Mesenchymal stem cell (in vitro differentiated cells and primary cell): ENCODE results near the gene DCHS1.

Experiments
- DNase-seq: peaks from one replicate; pipeline ENCODE4 v3.0.0-alpha.2; 2013
- H2AFZ ChIP-seq: one replicate; pipeline ENCODE4 v1.6.1; 2013; ENCODE audit warnings: low read depth, mild to moderate bottlenecking, control low read depth, inconsistent platforms, low read length, moderate library complexity
- H2AK5ac ChIP-seq: 2 replicates; pipeline ENCODE4 v1.6.1; 2013; ENCODE audit warnings: low read length, moderate library complexity, mild to moderate bottlenecking, inconsistent platforms; ENCODE audit not compliant: severe bottlenecking
- H2BK120ac ChIP-seq: one replicate; pipeline ENCODE4 v1.6.1; 2013; ENCODE audit warnings: low read depth, mild to moderate bottlenecking, inconsistent platforms, low read length, moderate library complexity
- H2BK12ac ChIP-seq, 2 experiments: one replicate each; pipeline ENCODE4 v1.6.1; 2013; ENCODE audit warnings: inconsistent platforms in 2 of 2, low read length in 2 of 2, mild to moderate bottlenecking in 2 of 2, moderate library complexity in 2 of 2, control low read depth in 1 of 2
- H2BK15ac ChIP-seq: one replicate; pipeline ENCODE4 v1.6.1; 2013; ENCODE audit warnings: mild to moderate bottlenecking, low read depth, inconsistent platforms; ENCODE audit not compliant: poor library complexity, severe bottlenecking
- H2BK5ac ChIP-seq: 2 replicates; pipeline ENCODE4 v1.6.1; 2013; ENCODE audit warnings: low read depth, mild to moderate bottlenecking, low read length, control low read depth, inconsistent platforms; ENCODE audit not compliant: poor library complexity, severe bottlenecking
- H3K14ac ChIP-seq, 2 experiments: one replicate each; pipeline ENCODE4 v1.6.1; 2013; ENCODE audit warnings: inconsistent platforms in 2 of 2, low read length in 2 of 2, control low read depth in 1 of 2, mild to moderate bottlenecking in 1 of 2, moderate library complexity in 1 of 2
- H3K18ac ChIP-seq, 2 experiments: one replicate each; pipeline ENCODE4 v1.6.1; 2013; ENCODE audit warnings: inconsistent platforms in 2 of 2, low read length in 2 of 2, control low read depth in 1 of 2, low read depth in 1 of 2, mild to moderate bottlenecking in 1 of 2
- H3K23ac ChIP-seq, 2 experiments: one replicate each; pipeline ENCODE4 v1.6.1; 2013; ENCODE audit warnings: inconsistent platforms in 2 of 2, low read length in 2 of 2, mild to moderate bottlenecking in 2 of 2, moderate library complexity in 2 of 2, control low read depth in 1 of 2
- H3K27ac ChIP-seq: 2 replicates; pipeline ENCODE4 v1.5.1; 2013; ENCODE audit warnings: mild to moderate bottlenecking, moderate library complexity, low read length, control low read depth, inconsistent platforms; ENCODE audit not compliant: poor library complexity, severe bottlenecking
- H3K27me3 ChIP-seq, 2 experiments: 2 replicates each; pipeline versions ENCODE4 v1.6.1 to v1.7.0; 2013; ENCODE audit warnings: low read length in 2 of 2, mild to moderate bottlenecking in 2 of 2, moderate library complexity in 2 of 2, control low read depth in 1 of 2, inconsistent platforms in 1 of 2; ENCODE audit not compliant: control insufficient read depth in 1 of 2, insufficient read depth in 1 of 2
- H3K36me3 ChIP-seq, 2 experiments: 2 replicates each; pipeline versions ENCODE4 v1.6.1 to v1.7.0; 2013; ENCODE audit warnings: low read length in 2 of 2, control low read depth in 1 of 2, inconsistent platforms in 1 of 2, low read depth in 1 of 2, mild to moderate bottlenecking in 1 of 2; ENCODE audit not compliant: insufficient read depth in 2 of 2, control insufficient read depth in 1 of 2
- H3K4ac ChIP-seq, 2 experiments: one replicate each; pipeline ENCODE4 v1.6.1; 2013; ENCODE audit warnings: inconsistent platforms in 2 of 2, low read length in 2 of 2, mild to moderate bottlenecking in 2 of 2, moderate library complexity in 2 of 2, control low read depth in 1 of 2, low read depth in 1 of 2
- H3K4me1 ChIP-seq: 2 replicates; pipeline ENCODE4 v1.6.1; 2013; ENCODE audit warnings: low read depth, low read length, control low read depth; ENCODE audit not compliant: control insufficient read depth, insufficient read depth
- H3K4me2 ChIP-seq: 2 replicates; pipeline ENCODE4 v1.6.1; 2013; ENCODE audit warnings: low read length, mild to moderate bottlenecking, inconsistent platforms; ENCODE audit not compliant: poor library complexity, severe bottlenecking
- H3K4me3 ChIP-seq, 2 experiments: 2 replicates each; pipeline versions ENCODE4 v1.5.1 to v1.7.0; 2013; ENCODE audit warnings: low read length in 2 of 2, mild to moderate bottlenecking in 2 of 2, control low read depth in 1 of 2, low read depth in 1 of 2; ENCODE audit not compliant: insufficient read depth in 1 of 2
- H3K79me1 ChIP-seq: replicated peaks from 2 replicates; pipeline ENCODE4 v1.6.1; 2013; ENCODE audit warnings: mild to moderate bottlenecking, control low read depth, low read length, inconsistent platforms; ENCODE audit not compliant: poor library complexity, severe bottlenecking
- H3K9ac ChIP-seq: 2 replicates; pipeline ENCODE4 v1.7.0; 2013; ENCODE audit warnings: mild to moderate bottlenecking, low read length, moderate library complexity
- H3K9me3 ChIP-seq: 2 replicates; pipeline ENCODE4 v1.7.0; 2013; ENCODE audit warnings: mild to moderate bottlenecking, low read length; ENCODE audit not compliant: control insufficient read depth
- H4K8ac ChIP-seq: one replicate; pipeline ENCODE4 v1.6.1; 2013; ENCODE audit warnings: inconsistent platforms, mild to moderate bottlenecking, low read length, moderate library complexity
- H4K91ac ChIP-seq: one replicate; pipeline ENCODE4 v1.6.1; 2013; ENCODE audit warnings: mild to moderate bottlenecking, low read length, inconsistent platforms
- WGBS: methylation state at CpG from one replicate; pipeline ENCODE4 v1.1.7; 2013; ENCODE audit warnings: mixed read lengths; 5-methylcytosine and 5-hydroxymethylcytosine counted together

The DCHS1 gene

GRCh38 chr11:6608011-6608410 lies 47.6 kb downstream of the DCHS1 start:
- Histone ChIP-seq H2BK12ac (no peak overlapping the region), H2BK5ac (no peak overlapping the region), H3K4me3 (no peak overlapping the region), H2AK5ac (peak overlapping the region; percentile 33), H2AFZ (no peak overlapping the region), H3K9ac (peak overlapping the region; percentile 89), H3K9me3 (no peaks in the 10 kb centered on the region), H3K27me3 (no peaks in the 10 kb centered on the region), H3K79me1 (peaks cover 20% of the 10 kb centered on the region), H2BK120ac (no peak overlapping the region), H2BK15ac (peak overlapping the region; percentile 4), H3K14ac (no peak overlapping the region), H3K27ac (peak overlapping the region; percentile 74), H4K91ac (no peak overlapping the region), H3K4ac (no peak overlapping the region), H3K36me3 (peaks cover 37 to 46% of the 10 kb centered on the region in 2 experiments), H3K4me2 (no peak overlapping the region), H3K18ac (peak overlapping the region in 1 of 2 experiments; percentile 31), H3K4me1 (peaks cover 20% of the 10 kb centered on the region), H3K23ac (no peak overlapping the region), H4K8ac (no peak overlapping the region)
- 90% methylated on average over 9 of the region's 9 CpGs for WGBS
- no peak for DNase-seq

- no peak overlapping the region for H2BK15ac ChIP-seq
- no peak overlapping the region for H4K8ac ChIP-seq
- H3K9ac ChIP-seq = peak overlapping the region; percentile 89
- H3K79me1 ChIP-seq = peaks cover 20% of the 10 kb centered on the region
- no peak overlapping the region for H2AFZ ChIP-seq
- H3K27ac ChIP-seq = peak overlapping the region; percentile 74
- no peak overlapping the region for H2AK5ac ChIP-seq
- no peaks in the 10 kb centered on the region for H3K9me3 ChIP-seq
- DNase-seq = no peak
- H2BK5ac ChIP-seq = no peak overlapping the region
- H3K36me3 ChIP-seq = peaks cover 37 to 46% of the 10 kb centered on the region in 2 experiments
- H3K4ac ChIP-seq = no peak overlapping the region
- H2BK120ac ChIP-seq = no peak overlapping the region
- no peak overlapping the region for H3K23ac ChIP-seq
- H3K27me3 ChIP-seq = no peaks in the 10 kb centered on the region
- no peak overlapping the region for H3K4me2 ChIP-seq
- no peak overlapping the region for H3K18ac ChIP-seq
- no peak overlapping the region for H3K14ac ChIP-seq
- peaks cover 22% of the 10 kb centered on the region for H3K4me1 ChIP-seq
- H2BK12ac ChIP-seq = no peak overlapping the region
- no peak overlapping the region for H4K91ac ChIP-seq
- peak overlapping the region in 1 of 2 experiments; percentile 16 for H3K4me3 ChIP-seq
These were observed 48.3 kb downstream of the DCHS1 start for GRCh38 chr11:6607190-6607795.

GRCh38 chr11:6606471-6607189 lies 49.0 kb downstream of the DCHS1 start:
- Histone ChIP-seq H3K79me1 (peaks cover 22% of the 10 kb centered on the region), H3K18ac (peak overlapping the region; percentile 71 to 86), H2BK120ac (peak overlapping the region; percentile 75), H3K23ac (no peak overlapping the region), H2BK12ac (peak overlapping the region; percentile 20 to 70), H3K27ac (peak overlapping the region; percentile 95), H3K36me3 (peaks cover 39 to 48% of the 10 kb centered on the region in 2 experiments), H4K91ac (peak overlapping the region; percentile 60), H2AFZ (no peak overlapping the region), H3K4me2 (peak overlapping the region; percentile 26), H3K9ac (peak overlapping the region; percentile 93), H3K4me3 (peak overlapping the region in 1 of 2 experiments; percentile 98), H2BK5ac (peak overlapping the region; percentile 76), H2AK5ac (peak overlapping the region; percentile 75), H3K14ac (no peak overlapping the region), H3K4ac (peak overlapping the region; percentile 34 to 96), H3K27me3 (no peaks in the 10 kb centered on the region), H4K8ac (peak overlapping the region; percentile 66), H3K4me1 (peaks cover 28% of the 10 kb centered on the region), H3K9me3 (no peaks in the 10 kb centered on the region), H2BK15ac (no peak overlapping the region)
- peak; percentile 97 for DNase-seq
- 4% methylated on average over 10 of the region's 11 CpGs for WGBS

- H2BK120ac ChIP-seq = no peak overlapping the region
- peaks cover 26% of the 10 kb centered on the region for H3K79me1 ChIP-seq
- peak overlapping the region; percentile 93 for H3K9ac ChIP-seq
- no peak overlapping the region for H2BK5ac ChIP-seq
- no peak overlapping the region for H3K4ac ChIP-seq
- no peak for DNase-seq
- peaks cover 20% of the 10 kb centered on the region for H3K4me1 ChIP-seq
- H3K27ac ChIP-seq = peak overlapping the region; percentile 92
- no peak overlapping the region for H4K91ac ChIP-seq
- no peaks in the 10 kb centered on the region for H3K27me3 ChIP-seq
- no peak overlapping the region for H2AFZ ChIP-seq
- H3K4me2 ChIP-seq = peak overlapping the region; percentile 50
- H3K9me3 ChIP-seq = no peaks in the 10 kb centered on the region
- no peak overlapping the region for H4K8ac ChIP-seq
- H3K18ac ChIP-seq = no peak overlapping the region
- H3K23ac ChIP-seq = no peak overlapping the region
- WGBS = 48% methylated on average over 3 of the region's 3 CpGs
- H3K36me3 ChIP-seq = peaks cover 41 to 50% of the 10 kb centered on the region in 2 experiments
- no peak overlapping the region for H2BK12ac ChIP-seq
- no peak overlapping the region for H2BK15ac ChIP-seq
- no peak overlapping the region for H3K14ac ChIP-seq
- H2AK5ac ChIP-seq = no peak overlapping the region
- H3K4me3 ChIP-seq = peak overlapping the region in 1 of 2 experiments; percentile 98
These were observed 50.8 kb downstream of the DCHS1 start for GRCh38 chr11:6604790-6605189.
